Fibroblast of mammary gland (primary cell): Measurements from ENCODE around the gene CCDC78.
A peak's percentile ranks its signal among the peaks of the same experiment; 100 is the strongest.
"Not testable (repeated sequence)": the region's sequence is repeated elsewhere in the genome, so short reads cannot be mapped to it uniquely, and the experiment has no call there.

Source experiments
- DNase-seq: peaks from one replicate; pipeline ENCODE4 v3.0.0-alpha.2; 2010; ENCODE audit warnings: low read depth
- H3K4me3 ChIP-seq: 2 replicates; pipeline ENCODE4 v1.5.1; 2011; ENCODE audit warnings: low read depth, mild to moderate bottlenecking, low read length, moderate library complexity; ENCODE audit not compliant: control insufficient read depth
- TF ChIP-seq, protein P1 (sequence below): conservative IDR thresholded peaks from 2 replicates; pipeline ENCODE4 v1.5.1; 2011; ENCODE audit warnings: low read depth, low read length, inconsistent platforms; ENCODE audit not compliant: control insufficient read depth, insufficient read depth

Gene CCDC78

GRCh38 chr16:750485-750884 lies 24.2 kb upstream of the CCDC78 start:
- H3K4me3 ChIP-seq = no peak overlapping the region
- TF ChIP-seq, protein P1, sequence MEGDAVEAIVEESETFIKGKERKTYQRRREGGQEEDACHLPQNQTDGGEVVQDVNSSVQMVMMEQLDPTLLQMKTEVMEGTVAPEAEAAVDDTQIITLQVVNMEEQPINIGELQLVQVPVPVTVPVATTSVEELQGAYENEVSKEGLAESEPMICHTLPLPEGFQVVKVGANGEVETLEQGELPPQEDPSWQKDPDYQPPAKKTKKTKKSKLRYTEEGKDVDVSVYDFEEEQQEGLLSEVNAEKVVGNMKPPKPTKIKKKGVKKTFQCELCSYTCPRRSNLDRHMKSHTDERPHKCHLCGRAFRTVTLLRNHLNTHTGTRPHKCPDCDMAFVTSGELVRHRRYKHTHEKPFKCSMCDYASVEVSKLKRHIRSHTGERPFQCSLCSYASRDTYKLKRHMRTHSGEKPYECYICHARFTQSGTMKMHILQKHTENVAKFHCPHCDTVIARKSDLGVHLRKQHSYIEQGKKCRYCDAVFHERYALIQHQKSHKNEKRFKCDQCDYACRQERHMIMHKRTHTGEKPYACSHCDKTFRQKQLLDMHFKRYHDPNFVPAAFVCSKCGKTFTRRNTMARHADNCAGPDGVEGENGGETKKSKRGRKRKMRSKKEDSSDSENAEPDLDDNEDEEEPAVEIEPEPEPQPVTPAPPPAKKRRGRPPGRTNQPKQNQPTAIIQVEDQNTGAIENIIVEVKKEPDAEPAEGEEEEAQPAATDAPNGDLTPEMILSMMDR = no peak
- DNase-seq = no peak

DNA sequence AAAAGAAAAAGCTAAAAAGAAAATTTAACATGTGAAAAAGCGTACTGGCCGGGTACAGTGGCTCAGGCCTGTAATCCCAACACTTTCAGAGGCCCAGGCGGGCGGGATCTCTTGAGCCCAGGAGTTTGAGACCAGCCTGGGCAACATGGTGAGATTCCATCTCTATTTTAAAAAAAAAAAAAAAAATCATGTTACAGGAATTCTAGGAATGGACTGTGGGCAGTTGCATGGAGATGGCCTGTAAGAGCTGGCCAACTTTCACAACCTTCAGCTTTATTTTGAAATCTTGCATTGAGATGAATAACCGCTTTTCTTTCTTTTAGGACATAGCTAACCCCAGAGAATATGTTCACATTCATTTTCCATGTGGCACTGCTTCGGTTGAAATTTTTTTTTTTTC lies 22.8 kb upstream of the CCDC78 start:
- DNase-seq = peak; percentile 67
- TF ChIP-seq, protein P1 = no peak
- H3K4me3 ChIP-seq = no peak overlapping the region

- TF ChIP-seq, protein P1 = no peak
- H3K4me3 ChIP-seq = no peak overlapping the region
- DNase-seq = no peak
These were observed 21.9 kb upstream of the CCDC78 start for GRCh38 chr16:747978-748746.

DNA sequence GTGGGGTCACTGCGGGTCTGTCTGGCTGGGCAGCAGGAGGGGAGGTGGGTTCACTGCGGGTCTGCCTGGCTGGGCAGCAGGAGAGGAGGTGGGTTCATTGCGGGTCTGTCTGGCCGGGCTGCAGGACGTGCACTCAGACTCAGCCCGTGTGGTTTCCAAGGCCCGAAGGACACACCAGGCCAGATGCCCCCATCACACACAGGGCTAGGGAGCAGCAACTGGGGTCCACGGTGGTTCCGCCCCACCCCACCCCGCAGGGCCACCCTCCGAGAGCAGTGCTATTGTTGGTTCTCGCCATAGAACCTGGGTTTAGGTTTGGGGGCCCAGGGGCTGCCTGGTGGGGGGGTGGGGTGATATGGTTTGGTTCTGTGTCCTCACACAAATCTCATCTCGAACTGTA lies 20.4 kb upstream of the CCDC78 start:
- TF ChIP-seq, protein P1 = no peak
- H3K4me3 ChIP-seq = no peak overlapping the region
- DNase-seq = no peak

DNA sequence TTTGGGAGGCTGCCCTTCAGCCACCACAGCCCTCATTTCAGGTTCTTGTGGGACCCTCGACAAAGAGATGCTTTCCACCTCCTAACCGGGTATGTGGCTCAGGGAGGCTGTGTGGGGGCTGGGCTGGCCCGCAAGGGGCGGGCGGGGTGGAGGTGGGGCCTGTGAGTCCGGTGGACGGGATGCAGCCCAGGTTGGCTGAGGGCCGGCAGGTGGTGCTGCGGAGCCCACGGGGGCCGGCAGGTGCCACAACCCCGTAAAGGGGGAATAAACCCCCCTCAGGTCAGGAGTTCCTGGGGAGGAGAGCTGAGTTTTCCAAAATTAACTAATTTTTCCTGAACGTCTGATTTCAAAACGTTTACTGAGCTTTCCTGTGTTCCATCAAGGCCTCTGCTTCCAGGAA lies 19.5 kb upstream of the CCDC78 start:
- DNase-seq = no peak
- no peak overlapping the region for H3K4me3 ChIP-seq
- TF ChIP-seq, protein P1 = no peak

GRCh38 chr16:743794-744500 lies 17.7 kb upstream of the CCDC78 start:
- DNase-seq = no peak

GRCh38 chr16:742894-743293 lies 16.7 kb upstream of the CCDC78 start:
- not testable (repeated sequence) for DNase-seq, H3K4me3 ChIP-seq

More at GRCh38 chr16:743794-744500, 17.7 kb upstream of the CCDC78 start:
- TF ChIP-seq, protein P1 = no peak
- H3K4me3 ChIP-seq = no peak overlapping the region
